ENCODE data around the gene TNS1.

- no peak for TF ChIP-seq CTCF (IDR thresholded peaks at IDR 0.05)
- no peak for TF ChIP-seq EZH2 (IDR thresholded peaks at IDR 0.05; ENCODE audit: borderline replicate concordance, insufficient read depth, low read depth, low read length, poor library complexity, severe bottlenecking)
These were observed 211.2 kb downstream of the TNS1 start for GRCh38 chr2:217791551-217791950.

Measured in B cell (primary cell).